ENCODE data around the gene NDUFA11.
"Not testable (repeated sequence)": the region's sequence is repeated elsewhere in the genome, so short reads cannot be mapped to it uniquely, and the experiment has no call there.

NDUFA11 gene

DNA sequence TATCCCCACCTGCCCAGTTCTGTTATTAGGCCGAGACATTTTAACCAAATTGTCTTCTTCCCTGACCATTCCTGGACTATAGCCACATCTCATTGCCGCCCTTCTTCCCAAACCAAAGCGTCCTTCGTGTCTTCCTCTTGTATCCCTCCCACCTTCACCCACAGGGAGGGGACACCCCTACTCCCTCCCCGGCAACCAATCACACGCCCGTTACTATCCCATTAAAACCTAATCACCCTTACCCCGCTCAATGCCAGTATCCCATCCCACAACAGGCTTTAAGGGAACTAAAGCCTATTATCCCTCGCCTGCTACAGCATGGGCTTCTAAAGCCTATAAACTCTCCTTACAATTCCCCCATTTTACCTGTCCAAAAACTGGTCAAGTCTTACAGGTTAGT lies 48.4 kb downstream of the NDUFA11 start:
- DNase-seq, result not testable (repeated sequence)

DNA sequence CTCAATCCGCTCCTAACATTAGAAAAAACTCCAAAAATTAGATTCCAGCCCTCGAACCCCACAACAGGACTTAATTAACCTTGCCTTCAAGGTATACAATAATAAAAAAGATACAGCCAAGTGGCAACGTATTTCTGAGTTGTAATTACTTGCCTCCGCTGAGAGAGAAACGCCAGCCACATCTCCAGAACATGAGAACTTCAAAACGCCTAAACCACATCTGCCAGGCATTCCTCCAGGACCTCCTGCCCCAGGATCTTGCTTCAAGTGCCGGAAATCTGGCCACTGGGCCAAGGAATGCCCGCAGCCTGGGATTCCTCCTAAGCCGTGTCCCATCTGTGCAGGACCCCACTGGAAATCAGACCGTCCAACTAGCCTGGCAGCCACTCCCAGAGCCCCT lies 49.5 kb downstream of the NDUFA11 start:
- not testable (repeated sequence) for DNase-seq

DNA sequence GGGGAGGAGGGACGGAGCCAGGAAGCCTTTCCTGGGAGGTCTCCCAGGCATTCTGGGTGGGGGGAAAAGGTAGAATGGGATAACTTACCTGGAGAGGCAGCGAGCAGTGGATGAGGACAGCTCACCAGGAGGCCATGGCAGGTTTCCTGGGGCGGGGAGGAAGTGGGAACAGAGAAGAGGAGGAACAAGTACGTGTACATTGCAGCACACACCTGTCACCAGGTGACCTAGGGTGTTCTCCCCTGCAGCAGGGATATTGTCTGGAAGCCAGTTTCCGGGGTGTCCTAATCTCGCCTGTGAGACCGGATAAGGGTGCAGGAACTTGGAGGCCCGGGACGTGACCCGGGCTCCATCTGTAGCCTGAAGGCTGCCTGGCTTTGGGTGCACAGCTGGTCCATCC lies 52.3 kb downstream of the NDUFA11 start, which contains the start of gene FUT3:
FUT3 (minus strand) TSS at position 148 of the 400 bp plus-strand sequence.
- no peak for DNase-seq

DNA sequence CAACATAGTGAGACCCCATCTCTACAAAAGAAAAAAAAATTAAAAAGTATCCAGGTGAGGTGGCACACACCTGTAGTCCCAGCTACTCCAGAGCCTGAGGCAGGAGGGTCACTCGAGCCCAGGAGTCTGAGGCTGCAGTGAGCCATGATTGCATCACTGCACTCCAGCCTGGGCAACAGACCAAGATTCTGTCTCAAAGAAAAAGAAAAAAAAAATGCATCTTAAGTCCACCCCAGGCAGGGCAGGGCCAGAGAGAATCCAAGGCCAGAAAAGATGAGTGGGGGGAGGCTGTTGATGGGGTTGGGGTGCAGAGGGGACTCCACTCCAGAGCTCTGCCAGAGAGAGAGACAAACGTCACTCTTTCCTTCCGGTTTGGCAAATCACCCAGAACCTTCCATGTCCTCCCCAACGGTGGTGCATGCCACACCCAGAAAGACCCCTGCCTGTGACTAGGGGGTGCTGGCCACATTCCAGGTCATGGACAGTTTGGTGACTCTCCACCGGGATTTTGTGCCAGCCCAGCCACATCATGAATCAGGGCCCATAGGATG lies 52.8 kb downstream of the NDUFA11 start:
- peak; percentile 71 for DNase-seq

DNA sequence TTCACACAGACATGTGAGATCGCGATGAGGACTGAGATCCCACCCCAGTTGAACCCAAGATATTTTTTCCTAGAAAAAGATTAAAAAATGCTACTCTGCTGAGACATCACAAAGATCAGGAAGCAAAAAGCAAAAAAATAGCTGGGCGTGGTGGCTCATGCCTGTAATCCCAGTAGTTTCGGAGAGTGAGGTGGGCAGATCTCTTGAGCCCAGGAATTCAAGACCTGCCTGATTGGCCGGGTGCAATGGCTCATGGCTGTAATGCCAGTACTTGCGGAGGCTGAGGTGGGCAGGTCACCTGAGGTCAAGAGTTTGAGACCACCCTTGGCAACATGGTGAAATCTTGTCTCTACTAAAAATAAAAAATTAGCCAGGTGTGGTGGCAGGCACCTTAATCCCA lies 53.4 kb downstream of the NDUFA11 start:
- no peak for DNase-seq

DNA sequence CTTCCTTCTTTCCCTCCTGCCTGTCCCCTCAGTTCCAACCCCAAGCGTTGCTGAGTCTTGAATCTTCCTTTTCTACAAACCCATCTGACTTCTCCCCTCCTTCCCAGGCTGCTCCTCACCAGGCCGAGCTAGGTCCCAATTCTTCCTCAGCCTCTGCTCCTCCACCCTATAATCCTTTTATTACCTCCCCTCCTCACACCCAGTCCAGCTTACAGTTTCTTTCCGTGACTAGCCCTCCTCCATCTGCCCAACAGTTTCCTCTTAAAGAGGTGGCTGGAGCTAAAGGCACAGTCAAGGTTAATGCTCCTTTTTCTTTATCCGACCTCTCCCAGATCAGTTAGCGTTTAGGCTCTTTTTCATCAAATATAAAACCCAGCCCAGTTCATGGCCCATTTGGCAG lies 55.0 kb downstream of the NDUFA11 start:
- not testable (repeated sequence) for DNase-seq

DNA sequence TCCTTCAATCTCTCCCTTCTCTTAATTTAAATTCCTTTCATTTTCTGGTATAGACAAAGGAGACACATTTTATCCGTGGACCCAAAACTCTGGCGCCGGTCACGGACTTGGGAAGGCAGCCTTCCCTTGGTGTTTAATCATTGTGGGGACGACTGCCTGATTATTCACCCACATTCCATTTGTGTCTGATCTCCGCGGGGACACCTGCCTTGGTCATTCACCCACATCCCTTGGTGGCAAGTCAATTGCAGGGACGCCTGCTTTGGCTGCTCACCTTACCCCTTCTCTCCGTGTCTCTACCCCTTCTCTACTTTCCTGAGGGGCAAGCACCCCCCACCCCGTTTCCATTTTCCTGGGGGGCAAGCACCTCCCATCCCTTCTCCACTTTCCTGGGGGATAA lies 55.7 kb downstream of the NDUFA11 start:
- not testable (repeated sequence) for DNase-seq
